ENCODE measurements around the gene SIAH2. TPM values are rescaled to one million over a fixed set of nuclear protein-coding genes. Genes with fewer than 3 reads are reported as not detected.

Gene SIAH2
- total and polyA plus RNA-seq, 7 donors: 8.8 to 15.2 (median 12.8) TPM

GRCh38 chr3:150722267-150722666 is 40.7 kb downstream of the SIAH2 start:
- ATAC-seq (no peak), DNase-seq (no peak)
- intact Hi-C loops (cut with DNase I): loop anchor here in 1 of 2 donors (10.0 kb wide), 1 partner anchor 553 kb away; the partner anchor contains the start of gene P2RY14
- 91 to 97% (median 95%) methylated on average over 3 of the region's 3 CpGs for WGBS, 3 donors
- Histone ChIP-seq H3K9me3 (no peaks in the 10 kb centered on the region), H3K4me1 (no peaks in the 10 kb centered on the region), H3K36me3 (ENCODE audit: insufficient read depth in 1 of 2, low read depth in 1 of 2) (no peaks in the 10 kb centered on the region), H3K27ac (no peak overlapping the region), H3K4me3 (no peak overlapping the region), H3K27me3 (ENCODE audit: insufficient read depth in 3 of 3, low read length in 2 of 3) (no peaks in the 10 kb centered on the region)
- TF ChIP-seq CTCF (IDR thresholded peaks at IDR 0.05): no peak

- DNase-seq (no peak), ATAC-seq (peak; percentile 65 to 93 (median 77))
- H3K4me3 ChIP-seq: no peak overlapping the region
- no peak overlapping the region for H3K27ac ChIP-seq
- intact Hi-C loops (cut with DNase I): loop anchor here (2.0 to 10.0 kb wide), 4 partner anchors 145 to 553 kb away; partner anchors contain the start of gene P2RY14 (in 1 of the 2)
- no peaks in the 10 kb centered on the region for H3K9me3 ChIP-seq
- 12 to 15% (median 12%) methylated on average over 13 of the region's 13 CpGs for WGBS, 3 donors
- TF ChIP-seq CTCF (IDR thresholded peaks at IDR 0.05): peak; percentile 87
- H3K4me1 ChIP-seq: no peaks in the 10 kb centered on the region
- no peaks in the 10 kb centered on the region for H3K27me3 ChIP-seq (ENCODE audit: insufficient read depth in 3 of 3, low read length in 2 of 3)
- no peaks in the 10 kb centered on the region for H3K36me3 ChIP-seq (ENCODE audit: insufficient read depth in 1 of 2, low read depth in 1 of 2)
These were observed 41.5 kb downstream of the SIAH2 start for GRCh38 chr3:150721285-150722130.

- Histone ChIP-seq H3K36me3 (ENCODE audit: insufficient read depth in 1 of 2, low read depth in 1 of 2) (no peaks in the 10 kb centered on the region), H3K27me3 (ENCODE audit: insufficient read depth in 3 of 3, low read length in 2 of 3) (no peaks in the 10 kb centered on the region), H3K4me3 (no peak overlapping the region), H3K9me3 (no peaks in the 10 kb centered on the region), H3K4me1 (no peaks in the 10 kb centered on the region), H3K27ac (no peak overlapping the region)
- 69 to 77% (median 72%) methylated on average over 3 of the region's 3 CpGs for WGBS, 3 donors
- ATAC-seq: no peak
- intact Hi-C loops (cut with DNase I): loop anchor here (2.0 to 10.0 kb wide), 4 partner anchors 146 to 554 kb away; partner anchors contain the start of gene P2RY14 (in 1 of the 2)
- no peak for DNase-seq
- TF ChIP-seq CTCF (IDR thresholded peaks at IDR 0.05): no peak
These were observed 42.5 kb downstream of the SIAH2 start for GRCh38 chr3:150720444-150720843.

- intact Hi-C loops (cut with DNase I): no loop called here
- 97 to 98% (median 97%) methylated on average over 2 of the region's 2 CpGs for WGBS, 3 donors
These were observed 52.9 kb downstream of the SIAH2 start for GRCh38 chr3:150710097-150710496.

More at GRCh38 chr3:150710097-150710496, 52.9 kb downstream of the SIAH2 start:
- H3K27me3 ChIP-seq (ENCODE audit: insufficient read depth in 3 of 3, low read length in 2 of 3): no peaks in the 10 kb centered on the region
- H3K9me3 ChIP-seq: no peaks in the 10 kb centered on the region
- ATAC-seq: no peak
- DNase-seq: no peak
- no peaks in the 10 kb centered on the region for H3K4me1 ChIP-seq
- no peak overlapping the region for H3K4me3 ChIP-seq
- H3K36me3 ChIP-seq (ENCODE audit: insufficient read depth in 1 of 2, low read depth in 1 of 2): no peaks in the 10 kb centered on the region
- no peak for TF ChIP-seq CTCF (IDR thresholded peaks at IDR 0.05)
- H3K27ac ChIP-seq: no peak overlapping the region

All from psoas muscle (tissue), 8 donors.